HEK293T (cell line): Measurements from ENCODE around the gene ABCC10.

ENCODE experiments used
- CTCF ChIA-PET: fragments of 350-600 bp; formaldehyde crosslinking; extraction: SDS; loops from one replicate; lab custom pipeline; 2021; ENCODE audit warnings: antibody characterized with exemption, inconsistent platforms; lab: Yijun Ruan, JAX
- POLR2A ChIA-PET: fragments of 350-600 bp; formaldehyde crosslinking; extraction: SDS; loops from one replicate; lab custom pipeline; 2020; ENCODE audit warnings: antibody characterized with exemption, inconsistent platforms; lab: Yijun Ruan, JAX
- DNase-seq: peaks from one replicate; pipeline ENCODE4 v3.0.0; 2012; ENCODE audit warnings: mixed read lengths; ENCODE audit errors: extremely low spot score
- ARNT ChIP-seq: fragments of 450-650 bp; IDR thresholded peaks from 2 replicates; pipeline ENCODE4 v1.6.1; 2017; ENCODE audit warnings: mild to moderate bottlenecking
- BHLHE40 ChIP-seq: fragments of 450-650 bp; IDR thresholded peaks from 2 replicates; pipeline ENCODE4 v1.6.1; 2016; ENCODE audit warnings: mild to moderate bottlenecking, moderate library complexity, borderline replicate concordance
- CTBP1 ChIP-seq: fragments of 450-650 bp; IDR thresholded peaks from 2 replicates; pipeline ENCODE4 v1.6.1; 2016; ENCODE audit warnings: borderline replicate concordance
- ELF4 ChIP-seq: fragments of 450-650 bp; IDR thresholded peaks from 2 replicates; pipeline ENCODE4 v1.6.1; 2017; ENCODE audit warnings: antibody characterized with exemption
- FOXA1 ChIP-seq: fragments of 450-650 bp; IDR thresholded peaks from 2 replicates; pipeline ENCODE4 v1.6.1; 2016; ENCODE audit warnings: mild to moderate bottlenecking
- FOXK2 ChIP-seq: fragments of 450-650 bp; IDR thresholded peaks from 2 replicates; pipeline ENCODE4 v1.6.1; 2016; ENCODE audit warnings: mild to moderate bottlenecking
- FOXM1 ChIP-seq: fragments of 450-650 bp; IDR thresholded peaks from 2 replicates; pipeline ENCODE4 v1.6.1; 2017; ENCODE audit warnings: mild to moderate bottlenecking, borderline replicate concordance
- HDGF ChIP-seq: fragments of 450-650 bp; IDR thresholded peaks from 2 replicates; pipeline ENCODE4 v1.6.1; 2017; ENCODE audit warnings: antibody characterized with exemption, borderline replicate concordance
- L3MBTL2 ChIP-seq: fragments of 450-650 bp; conservative IDR thresholded peaks from 2 replicates; pipeline ENCODE4 v1.6.1; 2016; ENCODE audit warnings: mild to moderate bottlenecking
- LEF1 ChIP-seq: fragments of 450-650 bp; IDR thresholded peaks from 2 replicates; pipeline ENCODE4 v1.6.1; 2017; ENCODE audit warnings: mild to moderate bottlenecking, borderline replicate concordance
- NFRKB ChIP-seq: fragments of 450-650 bp; IDR thresholded peaks from 2 replicates; pipeline ENCODE4 v1.6.1; 2016; ENCODE audit warnings: mild to moderate bottlenecking, moderate library complexity
- PKNOX1 ChIP-seq: fragments of 450-650 bp; IDR thresholded peaks from 2 replicates; pipeline ENCODE4 v1.6.1; 2016
- SP1 ChIP-seq: fragments of 450-650 bp; IDR thresholded peaks from 2 replicates; pipeline ENCODE4 v1.6.1; 2017
- SUZ12 ChIP-seq: fragments of 450-650 bp; IDR thresholded peaks from 2 replicates; pipeline ENCODE4 v1.6.1; 2016; ENCODE audit warnings: mild to moderate bottlenecking
- TARDBP ChIP-seq: fragments of 450-650 bp; IDR thresholded peaks from 2 replicates; pipeline ENCODE4 v1.6.1; 2016
- ZNF384 ChIP-seq: fragments of 450-650 bp; IDR thresholded peaks from 2 replicates; pipeline ENCODE4 v1.6.1; 2016

Gene ABCC10

GRCh38 chr6:43491750-43492661 is 64.7 kb downstream of the ABCC10 start:
- CTCF ChIA-PET, result interaction anchor here (2.4 kb wide), 1 partner anchor 15 kb away, joined by 7 read pairs; no protein-coding TSS in a partner anchor
- no peak for DNase-seq
- POLR2A ChIA-PET, result interaction anchor here (1.1 to 2.7 kb wide), 3 partner anchors 12 to 25 kb away, joined by 3 to 8 read pairs (median 4); partner anchors contain the start of genes POLR1C and YIPF3

GRCh38 chr6:43492673-43493072 is 65.3 kb downstream of the ABCC10 start:
- ChIA-PET POLR2A (interaction anchor here (1.1 to 2.7 kb wide), 4 partner anchors 13 to 33 kb away, joined by 3 to 8 read pairs (median 4); partner anchors contain the start of genes POLR1C and YIPF3), CTCF (interaction anchor here (0.7 to 2.4 kb wide), 3 partner anchors 15 to 157 kb away, joined by 3 to 7 read pairs (median 3); no protein-coding TSS in a partner anchor)
- no peak for TF ChIP-seq SUZ12
- no peak for TF ChIP-seq ELF4
- no peak for DNase-seq

More at GRCh38 chr6:43491750-43492661, 64.7 kb downstream of the ABCC10 start:
- no peak for TF ChIP-seq HDGF
- TF ChIP-seq CTBP1, result no peak
- no peak for TF ChIP-seq ZNF384
- no peak for TF ChIP-seq FOXK2
- no peak for TF ChIP-seq SP1
- TF ChIP-seq L3MBTL2, result no peak
- no peak for TF ChIP-seq SUZ12
- TF ChIP-seq PKNOX1, result no peak
- no peak for TF ChIP-seq FOXA1
- no peak for TF ChIP-seq NFRKB
- no peak for TF ChIP-seq ELF4
- no peak for TF ChIP-seq ARNT
- no peak for TF ChIP-seq TARDBP
- no peak for TF ChIP-seq BHLHE40

GRCh38 chr6:43493230-43493629 is 65.9 kb downstream of the ABCC10 start:
- POLR2A ChIA-PET, result interaction anchor here (1.1 to 2.7 kb wide), 4 partner anchors 9 to 34 kb away, joined by 3 to 8 read pairs (median 4); partner anchors contain the start of genes POLR1C and YIPF3
- TF ChIP-seq L3MBTL2 (no peak), FOXK2 (no peak), HDGF (no peak), BHLHE40 (no peak), ELF4 (no peak), FOXM1 (no peak), FOXA1 (no peak), SP1 (no peak), TARDBP (no peak), ZNF384 (no peak), ARNT (no peak)
- CTCF ChIA-PET, result interaction anchor here (0.6 to 2.4 kb wide), 5 partner anchors 14 to 565 kb away, joined by 3 to 7 read pairs (median 3); no protein-coding TSS in a partner anchor
- no peak for DNase-seq

GRCh38 chr6:43493833-43494232 is 66.5 kb downstream of the ABCC10 start:
- ChIA-PET POLR2A (interaction anchor here (1.1 to 2.7 kb wide), 4 partner anchors 10 to 34 kb away, joined by 3 to 8 read pairs (median 4); partner anchors contain the start of genes POLR1C and YIPF3), CTCF (interaction anchor here (0.8 to 2.4 kb wide), 3 partner anchors 10 to 564 kb away, joined by 3 to 7 read pairs (median 4); no protein-coding TSS in a partner anchor)
- DNase-seq, result no peak
- no peak for TF ChIP-seq FOXM1
- TF ChIP-seq TARDBP, result no peak
- no peak for TF ChIP-seq CTBP1
- no peak for TF ChIP-seq LEF1
- no peak for TF ChIP-seq FOXA1
- no peak for TF ChIP-seq ARNT
- no peak for TF ChIP-seq L3MBTL2
- TF ChIP-seq NFRKB, result no peak
- no peak for TF ChIP-seq HDGF
- TF ChIP-seq SUZ12, result no peak
- no peak for TF ChIP-seq ELF4
- no peak for TF ChIP-seq BHLHE40
- TF ChIP-seq SP1, result no peak
- no peak for TF ChIP-seq ZNF384
- no peak for TF ChIP-seq PKNOX1
- no peak for TF ChIP-seq FOXK2

GRCh38 chr6:43494321-43494720 is 67.0 kb downstream of the ABCC10 start:
- TF ChIP-seq FOXK2, result no peak
- no peak for TF ChIP-seq ELF4
- no peak for TF ChIP-seq LEF1
- no peak for TF ChIP-seq PKNOX1
- no peak for TF ChIP-seq CTBP1
- TF ChIP-seq ARNT, result no peak
- ChIA-PET CTCF (interaction anchor here (1.8 to 3.5 kb wide), 2 partner anchors 10 to 12 kb away, joined by 3 to 17 read pairs; no protein-coding TSS in a partner anchor), POLR2A (interaction anchor here (1.1 to 2.7 kb wide), 3 partner anchors 10 to 67 kb away, joined by 3 to 8 read pairs (median 3); partner anchors contain the start of gene ABCC10)
- DNase-seq, result no peak
